AG09309 (cell line): ENCODE results near the gene SLC9A6.
A peak's percentile ranks its signal among the peaks of the same experiment; 100 is the strongest.

Experiments used
- DNase-seq: peaks from one replicate; pipeline ENCODE4 v3.0.0-alpha.2; 2010; ENCODE audit warnings: low read depth
- H3K4me3 ChIP-seq: 2 replicates; pipeline ENCODE4 v1.5.1; 2011; ENCODE audit warnings: mild to moderate bottlenecking, low read depth, low read length, moderate library complexity; ENCODE audit not compliant: control insufficient read depth
- TF ChIP-seq, protein P1 (sequence below): IDR thresholded peaks from 2 replicates; pipeline ENCODE4 v1.5.1; 2011; ENCODE audit warnings: mild to moderate bottlenecking, low read depth, low read length, inconsistent platforms; ENCODE audit not compliant: insufficient read depth, control insufficient read depth; ENCODE audit errors: missing control alignments

The SLC9A6 gene

GRCh38 chrX:135985157-135985972, at the start of gene SLC9A6:
TSS of gene SLC9A6 (plus strand) at chrX:135985435. CDS start at chrX:135985659, 224 bp downstream.
- no peak for DNase-seq
- peak within 1 kb of the TSS; percentile 65 for H3K4me3 ChIP-seq
- TF ChIP-seq, protein P1, sequence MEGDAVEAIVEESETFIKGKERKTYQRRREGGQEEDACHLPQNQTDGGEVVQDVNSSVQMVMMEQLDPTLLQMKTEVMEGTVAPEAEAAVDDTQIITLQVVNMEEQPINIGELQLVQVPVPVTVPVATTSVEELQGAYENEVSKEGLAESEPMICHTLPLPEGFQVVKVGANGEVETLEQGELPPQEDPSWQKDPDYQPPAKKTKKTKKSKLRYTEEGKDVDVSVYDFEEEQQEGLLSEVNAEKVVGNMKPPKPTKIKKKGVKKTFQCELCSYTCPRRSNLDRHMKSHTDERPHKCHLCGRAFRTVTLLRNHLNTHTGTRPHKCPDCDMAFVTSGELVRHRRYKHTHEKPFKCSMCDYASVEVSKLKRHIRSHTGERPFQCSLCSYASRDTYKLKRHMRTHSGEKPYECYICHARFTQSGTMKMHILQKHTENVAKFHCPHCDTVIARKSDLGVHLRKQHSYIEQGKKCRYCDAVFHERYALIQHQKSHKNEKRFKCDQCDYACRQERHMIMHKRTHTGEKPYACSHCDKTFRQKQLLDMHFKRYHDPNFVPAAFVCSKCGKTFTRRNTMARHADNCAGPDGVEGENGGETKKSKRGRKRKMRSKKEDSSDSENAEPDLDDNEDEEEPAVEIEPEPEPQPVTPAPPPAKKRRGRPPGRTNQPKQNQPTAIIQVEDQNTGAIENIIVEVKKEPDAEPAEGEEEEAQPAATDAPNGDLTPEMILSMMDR = no peak

- DNase-seq = no peak
- TF ChIP-seq, protein P1 = no peak
- no peak overlapping the region for H3K4me3 ChIP-seq
Observed at GRCh38 chrX:135944486-135944885, 40.7 kb upstream of the SLC9A6 start.

- DNase-seq = no peak
- TF ChIP-seq, protein P1 = no peak
Observed at GRCh38 chrX:135951291-135951690, 33.9 kb upstream of the SLC9A6 start.

GRCh38 chrX:135973025-135973547, 12.1 kb upstream of the SLC9A6 start:
- peak overlapping the region; percentile 93 for H3K4me3 ChIP-seq
- no peak for DNase-seq
- TF ChIP-seq, protein P1 = peak; percentile 8

More at GRCh38 chrX:135951291-135951690, 33.9 kb upstream of the SLC9A6 start:
- H3K4me3 ChIP-seq = no peak overlapping the region

- DNase-seq = peak; percentile 39
- TF ChIP-seq, protein P1 = no peak
- H3K4me3 ChIP-seq = peak within 1 kb of the TSS; percentile 93
Observed at GRCh38 chrX:135973548-135974278, 11.5 kb upstream of the SLC9A6 start, which contains the start of gene MMGT1. TSS of gene MMGT1 (minus strand) at chrX:135973988. CDS start at chrX:135973675, 313 bp downstream.

GRCh38 chrX:135974279-135974856, 10.9 kb upstream of the SLC9A6 start:
- H3K4me3 ChIP-seq = peak overlapping the region; percentile 37
- no peak for DNase-seq
- TF ChIP-seq, protein P1 = no peak
